Brain pericyte (primary cell): ENCODE data around the gene PLTP.
"Not testable (repeated sequence)": the region's sequence is repeated elsewhere in the genome, so short reads cannot be mapped to it uniquely, and the experiment has no call there.

ENCODE experiments used
- DNase-seq: peaks from one replicate; pipeline ENCODE4 v3.0.0-alpha.2; 2012; ENCODE audit warnings: low read depth, low spot score

Gene PLTP

GRCh38 chr20:45911486-45912343 is at the start of gene PLTP:
TSS of gene PLTP (minus strand) at chr20:45912155. CDS start at chr20:45911452, 703 bp downstream.
- DNase-seq = no peak

- DNase-seq = no peak
Observed at GRCh38 chr20:45959956-45960630, 48.1 kb upstream of the PLTP start.

- no peak for DNase-seq
Observed at GRCh38 chr20:45959126-45959525, 47.2 kb upstream of the PLTP start.

- no peak for DNase-seq
Observed at GRCh38 chr20:45958593-45958992, 46.6 kb upstream of the PLTP start.

GRCh38 chr20:45957021-45957941 is 45.3 kb upstream of the PLTP start:
- DNase-seq = no peak

- DNase-seq = not testable (repeated sequence)
Observed at GRCh38 chr20:45956326-45956725, 44.4 kb upstream of the PLTP start.

GRCh38 chr20:45953672-45954071 is 41.7 kb upstream of the PLTP start:
- DNase-seq = no peak

- no peak for DNase-seq
Observed at GRCh38 chr20:45952861-45953260, 40.9 kb upstream of the PLTP start.

GRCh38 chr20:45951925-45952834 is 40.2 kb upstream of the PLTP start:
- DNase-seq = no peak

- no peak for DNase-seq
Observed at GRCh38 chr20:45950330-45950646, 38.3 kb upstream of the PLTP start.

- DNase-seq = no peak
Observed at GRCh38 chr20:45949542-45950329, 37.8 kb upstream of the PLTP start.

GRCh38 chr20:45948742-45949541 is 37.0 kb upstream of the PLTP start:
- DNase-seq = no peak

- no peak for DNase-seq
Observed at GRCh38 chr20:45948261-45948733, 36.3 kb upstream of the PLTP start.

GRCh38 chr20:45947110-45947866 is 35.3 kb upstream of the PLTP start:
- DNase-seq = no peak

GRCh38 chr20:45946149-45946970 is 34.4 kb upstream of the PLTP start:
- DNase-seq = no peak

- DNase-seq = peak; percentile 66
Observed at GRCh38 chr20:45945678-45946148, 33.8 kb upstream of the PLTP start.

- DNase-seq = no peak
Observed at GRCh38 chr20:45944965-45945677, 33.2 kb upstream of the PLTP start.
